Naive thymus-derived CD4-positive, alpha-beta T cell (primary cell): ENCODE measurements around the gene UAP1L1. TPM values are rescaled to one million over a fixed set of nuclear protein-coding genes. Genes with fewer than 3 reads are reported as not detected.

Experiments used
- ATAC-seq: fragments of 150-1000 bp; cut with Tn5 transposase; 2 replicates; pipeline ENCODE4 v1.10.0; 2021; ENCODE audit warnings: mild to moderate bottlenecking, moderate library complexity
- CTCF ChIA-PET: fragments of 350-600 bp; sonication (Branson Sonifier 250); formaldehyde crosslinking; loops from one replicate; lab custom pipeline; 2021; ENCODE audit warnings: antibody characterized with exemption; lab: Charles Lee
- POLR2A ChIA-PET: fragments of 350-600 bp; sonication (Branson Sonifier 250); formaldehyde crosslinking; loops from one replicate; lab custom pipeline; 2021; ENCODE audit warnings: antibody characterized with exemption, inconsistent platforms; lab: Charles Lee
- DNase-seq, 9 donors: peaks; one replicate each; pipeline versions ENCODE4 v3.0.0 to v3.0.0-alpha.2; 2020 to 2022; ENCODE audit warnings: mixed read lengths in 1 of 9
- H3K27ac ChIP-seq: one replicate; pipeline ENCODE4 v1.7.0; 2013; ENCODE audit warnings: mild to moderate bottlenecking, low read depth, low read length, moderate library complexity
- H3K27me3 ChIP-seq, 2 donors: one replicate each; pipeline ENCODE4 v1.7.0; 2013; ENCODE audit warnings: low read length in 2 of 2, mild to moderate bottlenecking in 2 of 2, moderate library complexity in 2 of 2; ENCODE audit not compliant: control insufficient read depth in 2 of 2, insufficient read depth in 2 of 2
- H3K36me3 ChIP-seq, 3 experiments: 1 replicate in 2 of 3; 2 replicates in 1 of 3; pipeline ENCODE4 v1.7.0; 2013; ENCODE audit warnings: low read length in 3 of 3, mild to moderate bottlenecking in 3 of 3, moderate library complexity in 1 of 3; ENCODE audit not compliant: insufficient read depth in 3 of 3, control insufficient read depth in 2 of 3
- H3K4me1 ChIP-seq, 2 donors: one replicate each; pipeline ENCODE4 v1.7.0; 2013; ENCODE audit warnings: low read length in 2 of 2, mild to moderate bottlenecking in 2 of 2, moderate library complexity in 1 of 2; ENCODE audit not compliant: control insufficient read depth in 2 of 2, insufficient read depth in 2 of 2
- H3K4me3 ChIP-seq: 2 replicates; pipeline ENCODE4 v1.7.0; 2013; ENCODE audit warnings: mild to moderate bottlenecking, low read length
- H3K9me3 ChIP-seq, 3 experiments: 1 replicate in 2 of 3; 2 replicates in 1 of 3; pipeline ENCODE4 v1.7.0; 2013; ENCODE audit warnings: low read length in 3 of 3; ENCODE audit not compliant: control insufficient read depth in 2 of 3
- H3K27ac Mint-ChIP-seq, 9 donors: one replicate each; pipeline ENCODE4 v1.8.0; 2020 to 2022; ENCODE audit warnings: mixed read lengths in 9 of 9, mild to moderate bottlenecking in 8 of 9, moderate library complexity in 5 of 9, inconsistent platforms in 2 of 9
- H3K27me3 Mint-ChIP-seq, 5 donors: one replicate each; pipeline ENCODE4 v1.8.0; 2021 to 2022; ENCODE audit warnings: mixed read lengths in 5 of 5, mild to moderate bottlenecking in 1 of 5
- H3K36me3 Mint-ChIP-seq, 5 donors: one replicate each; pipeline ENCODE4 v1.8.0; 2020 to 2022; ENCODE audit warnings: mixed read lengths in 5 of 5, mild to moderate bottlenecking in 3 of 5, inconsistent platforms in 1 of 5
- H3K4me1 Mint-ChIP-seq, 7 donors: one replicate each; pipeline ENCODE4 v1.8.0; 2020 to 2022; ENCODE audit warnings: mixed read lengths in 7 of 7, mild to moderate bottlenecking in 3 of 7, inconsistent platforms in 1 of 7
- H3K4me3 Mint-ChIP-seq, 10 donors: one replicate each; pipeline ENCODE4 v1.8.0; 2020 to 2022; ENCODE audit warnings: mild to moderate bottlenecking in 10 of 10, mixed read lengths in 10 of 10, moderate library complexity in 6 of 10, inconsistent platforms in 2 of 10
- H3K9me3 Mint-ChIP-seq, 11 donors: one replicate each; pipeline ENCODE4 v1.8.0; 2020 to 2022; ENCODE audit warnings: mixed read lengths in 11 of 11, mild to moderate bottlenecking in 4 of 11, inconsistent platforms in 1 of 11, moderate library complexity in 1 of 11
- intact Hi-C, 2 donors: fragments of 100-400 bp; cut with micrococcal nuclease; formaldehyde crosslinking; loops; one replicate each; pipeline ENCODE4 v1.15.1; 2023
- polyA plus RNA-seq, 2 donors: library from polyadenylated mRNA; unstranded; fragments of 300-500 nt; fragmentation: Illumina TruSeq; gene quantifications; one replicate each; pipeline ENCODE4 v1.2.3, GENCODE V29; 2021
- total RNA-seq, 6 experiments: library from RNA in 5 of 6; stranded (reverse) in 5 of 6; gene quantifications; 1 replicate in 5 of 6; 2 replicates in 1 of 6; pipeline ENCODE4 v1.2.3 and lab custom pipeline; 2021 to 2026

Gene UAP1L1
- total RNA-seq (10 to 100 TPM; 11.6 to 27.6 (median 15.2) TPM), polyA plus RNA-seq (1 to 10 TPM in 1 of 2 donors, under 1 TPM in 1; 0.71 to 1.4 TPM), total RNA-seq (lab: John Stamatoyannopoulos, UW) (15.5 reads per million, percentile 45 among the genes with 10 or more reads in this experiment)

GRCh38 chr9:137077010-137077747, at the start of gene UAP1L1:
TSS of gene UAP1L1 (plus strand) at chr9:137077517. CDS start at chr9:137077533, 16 bp downstream.
- Mint-ChIP-seq H3K36me3 (peaks cover 0 to 4% (median 0%) of the 10 kb centered on the region in 5 donors), H3K27ac (peak within 1 kb of the TSS in 3 of 9 donors; percentile 28 to 38 (median 30)), H3K4me3 (peak within 1 kb of the TSS; percentile 53 to 83 (median 75)), H3K9me3 (no peaks in the 10 kb centered on the region), H3K27me3 (no peaks in the 10 kb centered on the region), H3K4me1 (peaks cover 0 to 16% (median 0%) of the 10 kb centered on the region in 7 donors)
- POLR2A ChIA-PET: interaction anchor here (1.2 to 3.0 kb wide), 4 partner anchors 9 to 53 kb away, joined by 4 to 18 read pairs (median 10); partner anchors contain the start of gene MAN1B1
- intact Hi-C loops: loop anchor here (1.0 kb wide), 3 partner anchors 9 to 18 kb away; partner anchors contain the start of gene MAN1B1 (in 2 of the 2)
- peaks cover 6 to 8% of the 10 kb centered on the region in 2 donors for H3K4me1 ChIP-seq
- H3K27ac ChIP-seq: peak within 1 kb of the TSS; percentile 70
- peak; percentile 81 for ATAC-seq
- no peaks in the 10 kb centered on the region for H3K27me3 ChIP-seq
- H3K4me3 ChIP-seq: peak within 1 kb of the TSS; percentile 47
- no peaks in the 10 kb centered on the region for H3K9me3 ChIP-seq
- CTCF ChIA-PET: interaction anchor here (0.5 to 0.7 kb wide), 2 partner anchors 13 to 125 kb away, joined by 3 read pairs; no protein-coding TSS in a partner anchor
- DNase-seq: peak in 7 of 9 donors; percentile 29 to 71 (median 39)
- H3K36me3 ChIP-seq: peaks cover 0 to 18% (median 0%) of the 10 kb centered on the region in 3 experiments

- H3K27me3 Mint-ChIP-seq: peaks cover 0 to 11% (median 0%) of the 10 kb centered on the region in 5 donors
- intact Hi-C loops: loop anchor here (1.0 to 2.0 kb wide), 3 partner anchors 36 to 208 kb away; partner anchors contain the start of genes PAXX (in 1 of the 2) and SAPCD2 (in 1 of the 2)
- DNase-seq (peak; percentile 31 to 86 (median 58)), ATAC-seq (peak; percentile 73)
- Histone ChIP-seq H3K9me3 (no peaks in the 10 kb centered on the region), H3K4me1 (peaks cover 49 to 56% of the 10 kb centered on the region in 2 donors), H3K27me3 (no peaks in the 10 kb centered on the region), H3K4me3 (peak overlapping the region; percentile 69), H3K27ac (peak overlapping the region; percentile 51), H3K36me3 (no peaks in the 10 kb centered on the region)
- H3K27ac Mint-ChIP-seq: peak overlapping the region in 1 of 9 donors; percentile 42
- CTCF ChIA-PET: interaction anchor here (0.6 to 1.7 kb wide), 17 partner anchors 11 to 590 kb away, joined by 3 to 9 read pairs (median 4); partner anchors contain the start of genes CLIC3, MAN1B1 and PAXX
- no peaks in the 10 kb centered on the region for H3K36me3 Mint-ChIP-seq
- POLR2A ChIA-PET: no interaction called here
- H3K4me3 Mint-ChIP-seq: peak overlapping the region; percentile 71 to 85 (median 79)
- no peaks in the 10 kb centered on the region for H3K9me3 Mint-ChIP-seq
- H3K4me1 Mint-ChIP-seq: peaks cover 13 to 36% (median 32%) of the 10 kb centered on the region in 7 donors
These were observed 48.9 kb upstream of the UAP1L1 start for GRCh38 chr9:137028263-137029057.

GRCh38 chr9:137029058-137029936, 48.0 kb upstream of the UAP1L1 start:
- no peaks in the 10 kb centered on the region for H3K36me3 ChIP-seq
- peaks cover 50 to 56% of the 10 kb centered on the region in 2 donors for H3K4me1 ChIP-seq
- ChIA-PET CTCF (interaction anchor here (0.6 to 1.7 kb wide), 19 partner anchors 11 to 591 kb away, joined by 3 to 9 read pairs (median 3); partner anchors contain the start of genes CLIC3, MAN1B1 and PAXX), POLR2A (interaction anchor here (1.0 to 1.2 kb wide), 2 partner anchors 35 to 182 kb away, joined by 3 to 5 read pairs; no protein-coding TSS in a partner anchor)
- peak overlapping the region; percentile 51 for H3K27ac ChIP-seq
- no peaks in the 10 kb centered on the region for H3K9me3 Mint-ChIP-seq
- H3K27ac Mint-ChIP-seq: peak overlapping the region in 2 of 9 donors; percentile 28 to 52
- H3K9me3 ChIP-seq: no peaks in the 10 kb centered on the region
- H3K4me3 Mint-ChIP-seq: peak overlapping the region; percentile 71 to 85 (median 79)
- ATAC-seq (peak; percentile 66), DNase-seq (peak; percentile 29 to 84 (median 52))
- H3K4me1 Mint-ChIP-seq: peaks cover 13 to 40% (median 32%) of the 10 kb centered on the region in 7 donors
- H3K36me3 Mint-ChIP-seq: no peaks in the 10 kb centered on the region
- H3K27me3 ChIP-seq: no peaks in the 10 kb centered on the region
- peaks cover 0 to 11% (median 0%) of the 10 kb centered on the region in 5 donors for H3K27me3 Mint-ChIP-seq
- peak overlapping the region; percentile 69 for H3K4me3 ChIP-seq
- intact Hi-C loops: loop anchor here (1.0 to 2.0 kb wide), 2 partner anchors 42 to 207 kb away; partner anchors contain the start of gene SAPCD2 (in 1 of the 2)

GRCh38 chr9:137030006-137030405, 47.3 kb upstream of the UAP1L1 start:
- no peaks in the 10 kb centered on the region for H3K9me3 Mint-ChIP-seq
- ATAC-seq: no peak
- peak overlapping the region in 1 of 9 donors; percentile 37 for H3K27ac Mint-ChIP-seq
- Histone ChIP-seq H3K9me3 (no peaks in the 10 kb centered on the region), H3K27ac (no peak overlapping the region), H3K4me1 (peaks cover 57 to 63% of the 10 kb centered on the region in 2 donors), H3K27me3 (no peaks in the 10 kb centered on the region), H3K4me3 (peak overlapping the region; percentile 69), H3K36me3 (no peaks in the 10 kb centered on the region)
- H3K4me3 Mint-ChIP-seq: peak overlapping the region in 7 of 10 donors; percentile 62 to 85 (median 74)
- H3K4me1 Mint-ChIP-seq: peaks cover 20 to 47% (median 39%) of the 10 kb centered on the region in 7 donors
- H3K27me3 Mint-ChIP-seq: peaks cover 0 to 11% (median 0%) of the 10 kb centered on the region in 5 donors
- CTCF ChIA-PET: interaction anchor here (0.6 to 1.7 kb wide), 12 partner anchors 12 to 577 kb away, joined by 3 to 9 read pairs (median 4); partner anchors contain the start of genes MAN1B1 and PAXX
- POLR2A ChIA-PET: interaction anchor here (1.0 to 1.2 kb wide), 2 partner anchors 34 to 182 kb away, joined by 3 to 5 read pairs; no protein-coding TSS in a partner anchor
- intact Hi-C loops: no loop called here
- H3K36me3 Mint-ChIP-seq: no peaks in the 10 kb centered on the region
- DNase-seq: no peak
